ENCODE measurements around the gene MSANTD1.
A peak's percentile ranks its signal among the peaks of the same experiment; 100 is the strongest.

MSANTD1 gene

DNA sequence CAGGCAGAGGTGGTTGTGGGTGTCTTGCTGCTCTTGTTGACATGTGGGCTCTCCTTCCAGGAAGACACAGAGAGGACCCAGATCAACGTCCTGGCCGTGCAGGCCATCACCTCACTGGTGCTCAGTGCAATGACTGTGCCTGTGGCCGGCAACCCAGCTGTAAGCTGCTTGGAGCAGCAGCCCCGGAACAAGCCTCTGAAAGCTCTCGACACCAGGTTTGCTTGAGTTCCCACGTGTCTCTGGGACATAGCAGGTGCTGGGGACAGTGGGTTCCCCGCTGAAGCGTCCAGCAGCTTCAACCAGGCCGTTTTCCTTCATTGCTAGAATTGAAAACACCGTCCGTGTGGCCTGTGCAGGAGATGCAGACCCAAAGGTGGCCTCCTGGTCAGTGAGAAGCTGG, 25.6 kb upstream of the MSANTD1 start:
- peaks cover 37% of the 10 kb centered on the region for H3K36me3 Mint-ChIP-seq (ENCODE audit: low read depth)
- TF ChIP-seq, protein P1, sequence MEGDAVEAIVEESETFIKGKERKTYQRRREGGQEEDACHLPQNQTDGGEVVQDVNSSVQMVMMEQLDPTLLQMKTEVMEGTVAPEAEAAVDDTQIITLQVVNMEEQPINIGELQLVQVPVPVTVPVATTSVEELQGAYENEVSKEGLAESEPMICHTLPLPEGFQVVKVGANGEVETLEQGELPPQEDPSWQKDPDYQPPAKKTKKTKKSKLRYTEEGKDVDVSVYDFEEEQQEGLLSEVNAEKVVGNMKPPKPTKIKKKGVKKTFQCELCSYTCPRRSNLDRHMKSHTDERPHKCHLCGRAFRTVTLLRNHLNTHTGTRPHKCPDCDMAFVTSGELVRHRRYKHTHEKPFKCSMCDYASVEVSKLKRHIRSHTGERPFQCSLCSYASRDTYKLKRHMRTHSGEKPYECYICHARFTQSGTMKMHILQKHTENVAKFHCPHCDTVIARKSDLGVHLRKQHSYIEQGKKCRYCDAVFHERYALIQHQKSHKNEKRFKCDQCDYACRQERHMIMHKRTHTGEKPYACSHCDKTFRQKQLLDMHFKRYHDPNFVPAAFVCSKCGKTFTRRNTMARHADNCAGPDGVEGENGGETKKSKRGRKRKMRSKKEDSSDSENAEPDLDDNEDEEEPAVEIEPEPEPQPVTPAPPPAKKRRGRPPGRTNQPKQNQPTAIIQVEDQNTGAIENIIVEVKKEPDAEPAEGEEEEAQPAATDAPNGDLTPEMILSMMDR (IDR thresholded peaks at IDR 0.05), result no peak
- H3K27me3 Mint-ChIP-seq (ENCODE audit: low read depth, poor library complexity), result peaks cover 3% of the 10 kb centered on the region
- no peaks in the 10 kb centered on the region for H3K9me3 Mint-ChIP-seq
- DNase-seq, result no peak
- H3K4me3 Mint-ChIP-seq, result no peak overlapping the region
- no peak overlapping the region for H3K27ac Mint-ChIP-seq
- H3K4me1 Mint-ChIP-seq, result no peaks in the 10 kb centered on the region

DNA sequence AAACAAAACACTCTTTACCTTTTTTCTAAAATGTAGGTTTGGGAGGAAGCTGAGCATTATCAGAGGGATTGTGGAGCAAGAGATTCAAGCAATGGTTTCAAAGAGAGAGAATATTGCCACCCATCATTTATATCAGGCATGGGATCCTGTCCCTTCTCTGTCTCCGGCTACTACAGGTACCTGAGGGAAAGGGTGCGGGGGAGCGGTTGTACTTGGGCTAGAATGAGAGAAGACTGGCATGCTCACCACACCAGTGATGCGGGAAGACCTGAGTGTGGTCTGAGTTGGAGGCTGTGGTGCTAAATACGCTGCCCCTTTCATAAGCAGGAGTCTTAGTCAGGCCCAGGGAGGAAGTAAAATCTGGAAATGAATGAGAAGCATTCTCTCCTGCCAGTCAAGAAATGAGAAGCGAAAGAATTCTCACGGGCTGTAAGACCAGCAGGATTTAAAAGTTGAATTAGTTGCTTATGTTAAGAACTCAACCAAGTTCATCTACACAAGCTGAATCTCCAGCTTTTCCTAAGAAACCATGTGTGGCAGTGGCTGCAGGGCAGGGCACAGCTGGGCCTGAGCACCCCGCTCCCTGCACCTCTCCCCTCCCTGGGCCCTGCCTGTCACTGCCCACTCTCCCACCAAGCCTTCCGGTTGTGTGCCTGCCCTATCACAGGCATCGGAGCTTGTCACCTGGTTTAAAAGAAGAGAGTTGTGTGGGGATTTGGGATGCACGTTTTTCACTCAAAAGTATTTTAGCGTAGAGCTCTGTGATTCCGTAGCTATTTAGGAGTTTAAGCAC, 24.8 kb upstream of the MSANTD1 start:
- DNase-seq, result no peak
- TF ChIP-seq, protein P1 (IDR thresholded peaks at IDR 0.05), result no peak
- H3K4me3 Mint-ChIP-seq, result no peak overlapping the region
- no peaks in the 10 kb centered on the region for H3K4me1 Mint-ChIP-seq
- H3K27me3 Mint-ChIP-seq (ENCODE audit: low read depth, poor library complexity), result peaks cover 3% of the 10 kb centered on the region
- H3K36me3 Mint-ChIP-seq (ENCODE audit: low read depth), result peaks cover 37% of the 10 kb centered on the region
- H3K9me3 Mint-ChIP-seq, result no peaks in the 10 kb centered on the region
- no peak overlapping the region for H3K27ac Mint-ChIP-seq

DNA sequence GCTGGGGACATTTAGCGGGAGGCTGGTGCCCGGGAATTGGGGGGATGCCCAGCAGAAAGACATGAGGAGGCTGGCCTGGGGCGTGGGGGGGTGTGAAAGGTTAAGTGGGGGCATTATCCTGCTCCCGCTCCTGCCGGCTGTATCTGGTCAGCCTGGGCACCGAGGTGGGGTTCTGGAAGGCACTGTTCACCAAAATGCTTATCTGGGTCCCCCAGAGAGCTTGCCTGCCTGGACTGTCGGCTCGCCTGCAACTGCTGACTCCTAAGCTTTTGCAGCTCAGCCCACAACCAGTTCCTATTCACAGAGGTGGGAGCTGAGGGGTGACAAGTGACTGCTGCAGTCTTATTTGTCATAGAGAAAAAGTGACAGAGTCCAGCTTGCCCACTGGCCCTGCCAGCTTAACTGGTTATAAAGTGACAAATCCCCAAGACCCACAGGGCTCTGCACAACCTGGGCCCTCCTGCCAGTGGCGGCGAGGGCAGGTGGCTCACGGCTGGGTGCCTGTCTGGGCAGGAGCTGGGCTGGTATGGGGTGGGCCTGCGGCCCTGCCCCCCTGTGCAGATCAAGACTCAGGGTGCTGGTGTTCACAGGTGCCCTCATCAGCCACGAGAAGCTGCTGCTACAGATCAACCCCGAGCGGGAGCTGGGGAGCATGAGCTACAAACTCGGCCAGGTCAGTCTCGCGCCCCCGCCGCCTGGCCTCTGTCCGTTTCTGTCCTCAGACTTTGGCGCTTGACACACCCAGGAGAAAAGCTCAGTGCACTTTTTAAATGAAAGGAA, 23.7 kb upstream of the MSANTD1 start:
- DNase-seq, result no peak
- Mint-ChIP-seq H3K9me3 (no peaks in the 10 kb centered on the region), H3K27me3 (ENCODE audit: low read depth, poor library complexity) (peaks cover 3% of the 10 kb centered on the region), H3K4me1 (no peaks in the 10 kb centered on the region), H3K27ac (no peak overlapping the region), H3K4me3 (no peak overlapping the region), H3K36me3 (ENCODE audit: low read depth) (peaks cover 47% of the 10 kb centered on the region)
- TF ChIP-seq, protein P1 (IDR thresholded peaks at IDR 0.05), result no peak

DNA sequence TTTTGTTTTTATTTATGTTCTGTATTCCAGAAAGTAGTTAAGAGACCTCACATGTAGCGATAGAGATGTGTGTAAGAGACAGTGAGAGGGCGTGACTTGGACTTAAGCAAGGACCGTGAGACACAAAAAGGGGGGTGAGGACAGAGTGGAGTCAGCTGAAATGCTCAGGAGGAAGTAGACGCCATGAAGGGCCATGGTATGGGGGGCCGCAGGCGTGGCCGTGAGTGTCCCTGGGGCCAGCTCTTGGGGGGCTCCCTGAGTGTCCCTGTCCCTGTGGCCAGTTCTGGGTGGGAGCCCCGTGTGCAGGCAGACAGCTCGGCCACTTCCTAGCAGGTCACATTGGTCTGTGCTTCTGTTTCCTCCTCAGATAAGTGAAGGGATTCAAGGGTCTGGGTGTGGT, 23.0 kb upstream of the MSANTD1 start:
- Mint-ChIP-seq H3K27me3 (ENCODE audit: low read depth, poor library complexity) (peaks cover 3% of the 10 kb centered on the region), H3K4me3 (no peak overlapping the region)

DNA sequence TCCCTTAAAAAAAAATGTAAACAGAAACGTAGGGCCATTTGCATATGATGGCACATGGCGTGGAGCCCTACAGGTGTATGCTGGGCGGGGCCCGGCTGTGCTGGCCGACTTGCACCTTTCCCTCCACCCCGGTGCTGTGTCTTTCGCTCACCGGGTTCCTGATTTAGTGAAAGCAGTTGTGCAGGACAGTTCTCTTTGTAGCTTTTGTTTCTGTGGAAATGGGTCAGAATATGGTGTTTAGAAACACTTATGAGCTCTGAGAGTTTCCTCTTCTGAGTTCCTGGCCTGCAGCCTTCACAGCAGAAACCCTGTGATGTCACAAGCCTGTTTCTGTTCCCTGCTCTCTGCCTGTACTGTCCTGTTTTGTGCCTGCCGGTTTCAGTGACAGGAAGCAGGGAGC, 22.5 kb upstream of the MSANTD1 start:
- no peaks in the 10 kb centered on the region for H3K9me3 Mint-ChIP-seq

More for the DNA sequence above, 23.0 kb upstream of the MSANTD1 start:
- peaks cover 54% of the 10 kb centered on the region for H3K36me3 Mint-ChIP-seq (ENCODE audit: low read depth)
- TF ChIP-seq, protein P1 (IDR thresholded peaks at IDR 0.05), result no peak
- H3K4me1 Mint-ChIP-seq, result no peaks in the 10 kb centered on the region
- no peak overlapping the region for H3K27ac Mint-ChIP-seq
- no peaks in the 10 kb centered on the region for H3K9me3 Mint-ChIP-seq
- DNase-seq, result no peak

More for the DNA sequence above, 22.5 kb upstream of the MSANTD1 start:
- TF ChIP-seq, protein P1 (IDR thresholded peaks at IDR 0.05), result no peak
- no peak overlapping the region for H3K4me3 Mint-ChIP-seq
- no peaks in the 10 kb centered on the region for H3K4me1 Mint-ChIP-seq
- H3K27ac Mint-ChIP-seq, result peak overlapping the region; percentile 87
- H3K36me3 Mint-ChIP-seq (ENCODE audit: low read depth), result peaks cover 55% of the 10 kb centered on the region
- DNase-seq, result no peak
- H3K27me3 Mint-ChIP-seq (ENCODE audit: low read depth, poor library complexity), result peaks cover 3% of the 10 kb centered on the region
